Stomach (tissue), 9 donors: ENCODE measurements around the gene NR4A3. TPM values are rescaled to one million over a fixed set of nuclear protein-coding genes. Genes with fewer than 3 reads are reported as not detected.
"Not testable (repeated sequence)": the region's sequence is repeated elsewhere in the genome, so short reads cannot be mapped to it uniquely, and the experiment has no call there.

Experiments used
- DNase-seq, 2 donors: peaks; one replicate each; pipeline versions ENCODE4 v3.0.0 to v3.0.0-alpha.2; 2013 to 2019
- H3K27ac ChIP-seq, 5 donors: fragments of 200-600 bp in 4 of 5; sonication (generic) in 4 of 5; one replicate each; pipeline ENCODE4 v1.5.1; 2013 to 2019; ENCODE audit warnings: mild to moderate bottlenecking in 1 of 5, moderate library complexity in 1 of 5
- H3K27me3 ChIP-seq, 3 donors: fragments of 200-600 bp; sonication (generic); one replicate each; pipeline ENCODE4 v1.5.1; 2017 to 2019; ENCODE audit warnings: mixed run types in 1 of 3
- H3K36me3 ChIP-seq, 4 donors: fragments of 200-600 bp; sonication (generic); 1 replicate in 3 of 4; 2 replicates in 1 of 4; pipeline ENCODE4 v1.5.1; 2016 to 2019
- H3K4me1 ChIP-seq, 4 donors: fragments of 200-600 bp; sonication (generic); one replicate each; pipeline ENCODE4 v1.5.1; 2016 to 2019
- H3K4me3 ChIP-seq, 4 donors: fragments of 200-600 bp; sonication (generic) in 3 of 4; one replicate each; pipeline ENCODE4 v1.5.1; 2016 to 2019; ENCODE audit warnings: mild to moderate bottlenecking in 1 of 4
- H3K9me3 ChIP-seq, 4 donors: fragments of 200-600 bp; sonication (generic); one replicate each; pipeline ENCODE4 v1.5.1; 2016 to 2019
- EP300 ChIP-seq: sonication (generic); formaldehyde crosslinking; IDR thresholded peaks from one replicate; pipeline ENCODE4 v1.6.1; 2017; ENCODE audit warnings: antibody characterized with exemption
- POLR2A ChIP-seq, 4 donors: fragments of 450-650 bp; IDR thresholded peaks; one replicate each; pipeline ENCODE4 v1.6.1; 2016; ENCODE audit warnings: antibody characterized with exemption in 4 of 4, control low read depth in 2 of 4, mild to moderate bottlenecking in 1 of 4, moderate library complexity in 1 of 4
- POLR2AphosphoS5 ChIP-seq, 3 donors: sonication (generic); formaldehyde crosslinking; IDR thresholded peaks; one replicate each; pipeline ENCODE4 v1.6.1; 2016; ENCODE audit warnings: antibody characterized with exemption in 3 of 3
- WGBS, 5 donors: extraction: QIAGEN DNeasy Blood & Tissue Kit in 3 of 5; methylation state at CpG; one replicate each; pipeline versions ENCODE4 v1.1.5 to v1.1.7; 2013 to 2018; 5-methylcytosine and 5-hydroxymethylcytosine counted together
- intact Hi-C: fragments of 100-400 bp; cut with DNase I; formaldehyde crosslinking; loops from one replicate; pipeline ENCODE4 v1.15.1; 2023; ENCODE audit warnings: low total_unique reads
- polyA plus RNA-seq, 3 donors: library from polyadenylated mRNA; stranded (reverse); fragments of 200-250 nt; gene quantifications; one replicate each; pipeline ENCODE4 v1.2.3, GENCODE V29; 2013
- total RNA-seq, 5 donors: library from RNA; depleted of rRNA; stranded (reverse); fragments of >200 nt; gene quantifications; one replicate each; pipeline versions ENCODE4 v1.1.0 to v1.2.3, GENCODE V29; 2014 to 2016
- TF ChIP-seq, protein P1 (sequence below), 7 experiments: fragments of 450-650 bp in 4 of 7; fragments of 200-600 bp in 3 of 7; sonication (generic) in 3 of 7; IDR thresholded peaks; one replicate each; pipeline ENCODE4 v1.5.1; 2016 to 2019; ENCODE audit warnings: antibody characterized with exemption in 7 of 7, control low read depth in 2 of 7, mild to moderate bottlenecking in 1 of 7
- donor health status: healthy with polysubstance abuse.
- donor health status: Bipolar disorder and iron deficiency.
- donor health status: healthy.

Gene NR4A3
- total and polyA plus RNA-seq, 8 donors = 0.58 to 51.8 (median 3.2) TPM

DNA sequence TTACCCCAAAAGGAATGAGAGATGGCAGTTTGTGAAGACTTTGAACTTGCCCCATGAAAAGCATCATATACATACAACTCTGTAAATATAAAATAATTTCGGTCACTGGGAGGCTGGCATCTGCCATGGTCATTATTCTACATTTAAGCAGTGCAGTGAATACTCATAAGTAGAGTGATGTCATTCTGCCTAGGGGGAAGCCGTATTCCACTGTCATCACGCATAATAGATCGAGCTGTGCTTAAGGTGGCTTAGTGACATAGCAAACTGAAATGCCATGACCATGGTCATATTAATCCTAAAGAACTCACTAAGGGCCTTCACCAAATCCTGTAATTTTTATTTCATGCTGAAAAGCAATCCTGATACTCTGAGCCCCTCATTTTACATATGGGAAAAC lies 42.4 kb upstream of the NR4A3 start:
- H3K9me3 ChIP-seq = no peaks in the 10 kb centered on the region
- no peak overlapping the region for H3K27ac ChIP-seq
- no peaks in the 10 kb centered on the region for H3K36me3 ChIP-seq
- no peak overlapping the region for H3K4me3 ChIP-seq
- H3K4me1 ChIP-seq = no peaks in the 10 kb centered on the region
- no peak for DNase-seq
- intact Hi-C loops = no loop called here
- no peaks in the 10 kb centered on the region for H3K27me3 ChIP-seq
- no peak for TF ChIP-seq EP300
- TF ChIP-seq, protein P1, sequence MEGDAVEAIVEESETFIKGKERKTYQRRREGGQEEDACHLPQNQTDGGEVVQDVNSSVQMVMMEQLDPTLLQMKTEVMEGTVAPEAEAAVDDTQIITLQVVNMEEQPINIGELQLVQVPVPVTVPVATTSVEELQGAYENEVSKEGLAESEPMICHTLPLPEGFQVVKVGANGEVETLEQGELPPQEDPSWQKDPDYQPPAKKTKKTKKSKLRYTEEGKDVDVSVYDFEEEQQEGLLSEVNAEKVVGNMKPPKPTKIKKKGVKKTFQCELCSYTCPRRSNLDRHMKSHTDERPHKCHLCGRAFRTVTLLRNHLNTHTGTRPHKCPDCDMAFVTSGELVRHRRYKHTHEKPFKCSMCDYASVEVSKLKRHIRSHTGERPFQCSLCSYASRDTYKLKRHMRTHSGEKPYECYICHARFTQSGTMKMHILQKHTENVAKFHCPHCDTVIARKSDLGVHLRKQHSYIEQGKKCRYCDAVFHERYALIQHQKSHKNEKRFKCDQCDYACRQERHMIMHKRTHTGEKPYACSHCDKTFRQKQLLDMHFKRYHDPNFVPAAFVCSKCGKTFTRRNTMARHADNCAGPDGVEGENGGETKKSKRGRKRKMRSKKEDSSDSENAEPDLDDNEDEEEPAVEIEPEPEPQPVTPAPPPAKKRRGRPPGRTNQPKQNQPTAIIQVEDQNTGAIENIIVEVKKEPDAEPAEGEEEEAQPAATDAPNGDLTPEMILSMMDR (IDR thresholded peaks at IDR 0.05) = no peak
- TF ChIP-seq POLR2AphosphoS5 (IDR thresholded peaks at IDR 0.05) = no peak
- TF ChIP-seq POLR2A (IDR thresholded peaks at IDR 0.05) = no peak
- WGBS, 5 donors = 83 to 90% (median 87%) methylated on average over 4 of the region's 4 CpGs

DNA sequence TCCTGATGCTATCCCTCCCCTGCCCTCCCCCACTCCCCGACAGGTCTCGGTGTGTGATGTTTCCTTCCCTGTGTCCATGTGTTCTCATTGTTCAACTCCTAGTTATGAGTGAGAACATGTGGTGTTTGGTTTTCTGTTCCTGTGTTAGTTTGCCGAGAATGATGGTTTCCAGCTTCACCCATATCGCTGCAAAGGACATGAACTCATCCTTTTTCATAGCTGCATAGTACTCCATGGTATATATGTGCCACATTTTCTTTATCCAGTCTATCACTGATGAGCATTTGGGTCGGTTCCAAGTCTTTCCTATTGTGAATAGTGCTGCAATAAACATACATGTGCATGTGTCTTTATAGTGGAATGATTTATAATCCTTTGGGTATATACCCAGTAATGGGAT lies 39.3 kb upstream of the NR4A3 start:
- H3K9me3 ChIP-seq, DNase-seq, intact Hi-C loops, H3K36me3 ChIP-seq, H3K27ac ChIP-seq, H3K4me3 ChIP-seq, H3K27me3 ChIP-seq, H3K4me1 ChIP-seq: not testable (repeated sequence)
- WGBS, 5 donors = 88 to 92% (median 91%) methylated on average over 5 of the region's 5 CpGs

DNA sequence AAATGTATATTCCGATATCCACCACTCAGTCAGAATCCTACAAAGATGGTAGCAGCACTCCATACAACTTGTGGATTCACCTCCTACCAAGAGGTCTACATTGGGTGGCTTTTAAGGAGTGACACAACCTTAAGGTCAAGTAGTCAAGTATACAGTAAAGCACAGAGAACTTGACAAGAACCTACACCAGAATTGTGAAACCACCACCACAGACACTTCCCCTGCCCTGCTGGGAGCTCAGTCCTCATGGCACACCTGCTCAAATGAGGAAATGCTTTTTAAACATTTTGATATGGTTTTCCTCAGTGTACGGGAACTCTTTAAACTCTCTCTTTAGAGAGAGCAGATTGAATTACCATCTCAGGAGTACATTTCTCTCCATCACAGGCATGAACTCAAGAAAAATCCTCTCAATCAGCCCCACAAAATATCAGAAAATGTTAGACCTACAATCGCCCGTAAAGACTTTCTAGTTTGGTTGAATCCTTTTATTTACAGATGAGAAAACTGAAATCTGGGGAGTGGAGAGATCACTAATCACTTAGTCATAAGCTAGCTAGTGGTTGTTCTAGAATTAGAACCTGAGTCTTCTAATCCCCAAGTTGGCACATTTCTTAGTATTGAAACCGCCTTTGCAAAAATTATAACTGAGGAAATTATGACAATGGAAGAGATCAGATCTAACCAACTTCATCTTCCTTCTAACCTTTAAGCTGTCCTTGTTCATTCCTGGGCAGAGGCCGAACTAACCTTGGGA lies 38.5 kb upstream of the NR4A3 start:
- Histone ChIP-seq H3K4me1 (no peaks in the 10 kb centered on the region), H3K4me3 (no peak overlapping the region), H3K36me3 (no peaks in the 10 kb centered on the region), H3K27ac (no peak overlapping the region), H3K9me3 (no peaks in the 10 kb centered on the region), H3K27me3 (no peaks in the 10 kb centered on the region)
- intact Hi-C loops = no loop called here
- DNase-seq = peak in 1 of 2 donors; percentile 7
- 81 to 89% (median 85%) methylated on average over 6 of the region's 6 CpGs for WGBS, 5 donors
- TF ChIP-seq EP300 (no peak), POLR2AphosphoS5 (IDR thresholded peaks at IDR 0.05) (no peak), POLR2A (IDR thresholded peaks at IDR 0.05) (no peak)
- TF ChIP-seq, protein P1 (IDR thresholded peaks at IDR 0.05) = no peak

GRCh38 chr9:99783799-99784198 lies 37.9 kb upstream of the NR4A3 start:
- TF ChIP-seq, protein P1 (IDR thresholded peaks at IDR 0.05) = no peak
- no peak for TF ChIP-seq EP300
- TF ChIP-seq POLR2AphosphoS5 (IDR thresholded peaks at IDR 0.05) = no peak
- TF ChIP-seq POLR2A (IDR thresholded peaks at IDR 0.05) = no peak
- no peaks in the 10 kb centered on the region for H3K27me3 ChIP-seq
- intact Hi-C loops = no loop called here
- 44 to 63% (median 49%) methylated on average over 2 of the region's 2 CpGs for whole genome bisulfite sequencing, 5 donors
- DNase-seq = no peak
- no peaks in the 10 kb centered on the region for H3K36me3 ChIP-seq
- no peak overlapping the region for H3K27ac ChIP-seq
- H3K9me3 ChIP-seq = no peaks in the 10 kb centered on the region
- H3K4me1 ChIP-seq = no peaks in the 10 kb centered on the region
- no peak overlapping the region for H3K4me3 ChIP-seq

DNA sequence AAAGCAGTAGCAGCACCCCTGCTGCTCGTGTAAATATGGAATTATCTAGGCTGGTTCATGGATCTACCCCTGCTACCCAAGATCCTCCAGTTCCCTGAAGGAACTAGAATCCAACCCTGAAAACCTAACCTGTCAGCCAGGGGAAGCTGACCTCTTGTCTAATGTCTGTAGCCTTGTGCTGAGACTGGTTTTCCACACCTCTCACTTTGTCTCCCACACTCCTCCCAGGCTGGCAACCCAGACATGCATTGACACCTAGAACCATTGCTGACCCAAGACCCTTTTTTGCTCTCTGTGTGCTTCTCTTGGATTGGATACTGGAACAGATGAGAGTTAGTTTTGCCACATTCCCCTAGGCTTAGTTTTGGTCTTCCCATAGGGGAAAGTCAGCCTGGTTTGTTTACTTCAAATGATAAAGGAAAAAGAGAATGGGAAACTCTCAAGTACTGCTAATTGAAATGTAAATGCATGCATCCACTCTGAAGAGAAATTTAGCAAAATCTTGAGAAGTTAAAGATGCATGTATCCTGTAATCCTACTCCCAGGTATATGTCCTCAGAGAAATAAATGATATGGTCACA lies 36.6 kb upstream of the NR4A3 start:
- H3K36me3 ChIP-seq = no peaks in the 10 kb centered on the region
- no peak for DNase-seq
- TF ChIP-seq EP300 (no peak), POLR2A (IDR thresholded peaks at IDR 0.05) (no peak), POLR2AphosphoS5 (IDR thresholded peaks at IDR 0.05) (no peak)
- TF ChIP-seq, protein P1 (IDR thresholded peaks at IDR 0.05) = no peak
- no peaks in the 10 kb centered on the region for H3K4me1 ChIP-seq
- intact Hi-C loops = no loop called here
- whole genome bisulfite sequencing, 5 donors = 49 to 72% (median 54%) methylated on average over 1 of the region's 1 CpG
- H3K27ac ChIP-seq = no peak overlapping the region
- H3K27me3 ChIP-seq = no peaks in the 10 kb centered on the region
- H3K9me3 ChIP-seq = no peaks in the 10 kb centered on the region
- H3K4me3 ChIP-seq = no peak overlapping the region
